Stimulated activated effector memory CD8-positive, alpha-beta T cell treated with anti-CD3 and anti-CD28 coated beads, Interleukin-12 subunit alpha, Interleukin-12 subunit beta, amount 100 ng/mL, for 72 hours (primary cell): Measurements from ENCODE around the gene RSPH6A.

Experiments
- ATAC-seq: fragments of 150-1000 bp; cut with Tn5 transposase; 2 replicates; pipeline ENCODE4 v1.10.0; 2021
- DNase-seq, 2 donors: peaks; one replicate each; pipeline ENCODE4 v3.0.0; 2021 to 2022; ENCODE audit warnings: low spot score in 2 of 2
- H3K27ac Mint-ChIP-seq: one replicate; pipeline ENCODE4 v1.8.0; 2022; ENCODE audit warnings: mild to moderate bottlenecking, mixed read lengths
- H3K36me3 Mint-ChIP-seq: one replicate; pipeline ENCODE4 v1.8.0; 2022; ENCODE audit warnings: mild to moderate bottlenecking, mixed read lengths
- H3K4me1 Mint-ChIP-seq: one replicate; pipeline ENCODE4 v1.8.0; 2022; ENCODE audit warnings: mixed read lengths
- H3K4me3 Mint-ChIP-seq: one replicate; pipeline ENCODE4 v1.8.0; 2022; ENCODE audit warnings: mild to moderate bottlenecking, mixed read lengths
- H3K9me3 Mint-ChIP-seq: one replicate; pipeline ENCODE4 v1.8.0; 2022; ENCODE audit warnings: mixed read lengths

Gene RSPH6A

DNA sequence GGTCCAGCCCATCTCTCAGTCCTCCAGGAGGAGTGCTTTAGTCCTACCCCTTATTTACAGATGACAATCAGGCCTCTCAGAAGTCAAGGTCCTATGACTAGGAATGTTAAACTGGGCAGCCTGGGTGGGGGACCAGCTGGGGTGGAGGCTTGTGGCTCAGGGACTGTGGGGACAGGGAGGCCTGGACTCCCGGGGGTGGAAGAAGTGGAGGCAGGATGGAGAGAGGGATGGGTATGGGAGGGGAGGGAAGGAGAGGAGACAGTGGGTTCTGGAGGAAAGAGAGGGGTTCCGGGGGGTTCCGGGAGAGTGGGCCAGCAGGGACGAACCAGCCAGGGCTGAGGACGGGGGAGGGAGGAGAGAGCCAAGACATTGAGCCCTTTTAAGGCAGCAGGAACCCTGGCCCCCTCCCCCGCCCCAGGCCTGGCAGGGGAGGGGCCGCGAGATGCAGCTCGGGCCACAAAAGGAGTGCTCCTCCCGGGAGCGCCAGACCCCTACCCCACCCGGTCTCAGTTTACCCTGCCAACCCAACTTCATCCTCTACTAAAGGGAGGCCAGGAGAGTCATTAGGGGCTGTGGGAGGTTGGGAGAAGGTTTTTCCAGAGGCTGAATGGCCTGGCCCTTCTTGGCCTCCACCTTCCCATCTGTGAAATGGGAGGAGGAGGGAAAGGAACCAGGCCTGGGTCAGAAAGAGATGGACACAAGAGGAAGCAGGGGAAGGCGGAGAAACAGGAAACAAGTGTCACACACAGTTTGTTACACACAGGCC lies 34.5 kb downstream of the RSPH6A start:
- Mint-ChIP-seq H3K27ac (peak overlapping the region; percentile 5), H3K9me3 (no peaks in the 10 kb centered on the region), H3K36me3 (peaks cover 19% of the 10 kb centered on the region), H3K4me3 (no peak overlapping the region), H3K4me1 (peaks cover 26% of the 10 kb centered on the region)
- DNase-seq (no peak), ATAC-seq (no peak)

GRCh38 chr19:45780146-45780447 lies 35.0 kb downstream of the RSPH6A start:
- Mint-ChIP-seq H3K9me3 (no peaks in the 10 kb centered on the region), H3K36me3 (peaks cover 21% of the 10 kb centered on the region), H3K4me3 (peak overlapping the region; percentile 79), H3K27ac (no peak overlapping the region), H3K4me1 (peaks cover 26% of the 10 kb centered on the region)
- DNase-seq = no peak
- ATAC-seq = no peak

- H3K27ac Mint-ChIP-seq = peak overlapping the region; percentile 82
Observed at GRCh38 chr19:45779231-45780145, 35.6 kb downstream of the RSPH6A start.

DNA sequence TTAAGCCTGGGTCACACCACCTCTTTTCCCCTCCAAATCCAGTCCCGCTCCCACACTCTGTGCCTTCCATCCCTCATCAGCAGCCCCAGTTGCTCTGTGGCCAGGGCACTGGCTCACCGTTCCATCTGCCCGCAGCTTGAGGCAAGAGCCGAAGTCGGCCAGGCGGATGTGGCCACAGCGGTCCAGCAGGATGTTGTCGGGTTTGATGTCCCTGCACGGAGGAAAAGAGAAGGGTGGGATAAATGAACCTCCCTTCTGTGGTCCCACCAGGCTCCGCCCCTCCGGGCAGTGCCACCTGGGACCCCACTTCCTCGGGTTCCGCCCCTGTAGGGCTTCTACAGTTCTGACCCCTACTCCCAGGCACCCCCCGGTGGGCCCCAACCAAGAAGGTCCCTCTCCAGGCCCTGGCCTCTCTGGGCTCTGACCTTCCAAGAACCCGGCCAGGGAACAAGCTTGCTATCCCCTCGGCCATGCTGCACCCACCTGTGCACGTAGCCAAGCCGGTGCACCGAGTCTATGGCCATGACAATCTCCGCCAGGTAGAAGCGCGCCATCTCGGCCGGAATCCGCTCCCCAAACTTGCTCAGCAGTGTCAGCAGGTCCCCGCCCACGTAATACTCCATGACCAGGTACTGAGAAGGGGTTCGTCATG lies 37.0 kb downstream of the RSPH6A start:
- DNase-seq = no peak
- peaks cover 26% of the 10 kb centered on the region for H3K36me3 Mint-ChIP-seq
- H3K27ac Mint-ChIP-seq = no peak overlapping the region
- H3K4me1 Mint-ChIP-seq = peaks cover 26% of the 10 kb centered on the region
- no peak for ATAC-seq
- H3K9me3 Mint-ChIP-seq = no peaks in the 10 kb centered on the region
- peak overlapping the region; percentile 79 for H3K4me3 Mint-ChIP-seq

More at GRCh38 chr19:45779231-45780145, 35.6 kb downstream of the RSPH6A start:
- Mint-ChIP-seq H3K4me3 (peak overlapping the region; percentile 79), H3K36me3 (peaks cover 26% of the 10 kb centered on the region), H3K9me3 (no peaks in the 10 kb centered on the region), H3K4me1 (peaks cover 26% of the 10 kb centered on the region)
- peak; percentile 92 for ATAC-seq
- DNase-seq = peak; percentile 84 to 97

DNA sequence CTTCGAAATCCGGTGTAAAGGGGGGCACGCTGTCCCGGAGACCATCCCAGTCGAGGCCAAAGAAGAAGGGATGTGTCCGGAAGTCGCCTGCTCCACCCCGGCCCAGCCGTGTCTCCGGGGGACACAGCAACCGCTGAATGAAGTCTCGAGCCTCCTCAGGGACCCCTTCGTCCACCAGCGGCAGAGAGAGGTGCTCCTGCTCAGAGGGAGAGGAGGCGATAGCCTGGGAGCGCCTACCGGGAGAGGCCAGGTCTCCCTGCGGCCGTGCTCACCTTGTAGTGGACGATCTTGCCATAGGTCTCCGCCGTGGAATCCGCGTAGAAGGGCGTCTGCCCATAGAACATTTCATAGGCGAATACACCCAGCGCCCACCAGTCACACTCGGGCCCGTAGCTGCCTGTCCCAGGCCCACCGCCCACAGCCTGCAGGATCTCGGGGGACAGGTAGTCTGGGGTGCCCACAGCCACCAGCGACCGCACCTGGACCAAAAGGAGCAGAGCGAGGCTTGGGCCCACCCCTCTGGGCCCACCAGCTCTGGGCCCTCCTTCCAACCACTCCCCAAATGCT lies 37.6 kb downstream of the RSPH6A start:
- ATAC-seq (no peak), DNase-seq (no peak)
- H3K4me1 Mint-ChIP-seq = peaks cover 26% of the 10 kb centered on the region
- no peak overlapping the region for H3K4me3 Mint-ChIP-seq
- no peak overlapping the region for H3K27ac Mint-ChIP-seq
- H3K36me3 Mint-ChIP-seq = peaks cover 26% of the 10 kb centered on the region
- no peaks in the 10 kb centered on the region for H3K9me3 Mint-ChIP-seq

- Mint-ChIP-seq H3K4me3 (no peak overlapping the region), H3K36me3 (peaks cover 29% of the 10 kb centered on the region), H3K9me3 (no peaks in the 10 kb centered on the region), H3K4me1 (peaks cover 28% of the 10 kb centered on the region), H3K27ac (no peak overlapping the region)
- DNase-seq = no peak
- ATAC-seq = no peak
Observed at GRCh38 chr19:45774765-45775164, 40.3 kb downstream of the RSPH6A start.

GRCh38 chr19:45773384-45773783 lies 41.7 kb downstream of the RSPH6A start:
- H3K27ac Mint-ChIP-seq = no peak overlapping the region
- DNase-seq = no peak
- H3K9me3 Mint-ChIP-seq = no peaks in the 10 kb centered on the region
- no peak overlapping the region for H3K4me3 Mint-ChIP-seq
- H3K36me3 Mint-ChIP-seq = peaks cover 27% of the 10 kb centered on the region
- H3K4me1 Mint-ChIP-seq = peaks cover 24% of the 10 kb centered on the region
- ATAC-seq = no peak

DNA sequence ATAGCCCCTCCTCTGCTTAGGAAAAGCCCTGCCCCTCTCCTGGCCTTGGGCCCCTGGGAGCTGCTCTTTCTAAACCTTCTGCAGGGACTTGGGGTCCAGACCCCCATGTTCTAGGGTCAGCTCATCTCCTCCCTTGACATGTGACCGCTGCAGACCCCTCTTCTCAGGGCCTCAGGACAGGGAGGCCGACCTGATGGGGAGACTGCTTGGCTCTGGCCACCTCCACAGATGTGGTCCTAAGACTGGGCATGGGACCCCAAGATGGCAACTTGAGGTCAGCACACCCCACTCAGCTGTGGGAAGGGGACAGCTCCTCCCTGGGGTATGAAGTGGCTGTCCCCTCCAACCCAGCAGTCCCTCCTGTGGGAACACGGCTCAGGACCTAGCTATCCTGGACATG lies 42.2 kb downstream of the RSPH6A start:
- Mint-ChIP-seq H3K36me3 (peaks cover 27% of the 10 kb centered on the region), H3K9me3 (no peaks in the 10 kb centered on the region), H3K27ac (no peak overlapping the region), H3K4me1 (peaks cover 23% of the 10 kb centered on the region), H3K4me3 (no peak overlapping the region)
- ATAC-seq (no peak), DNase-seq (no peak)

DNA sequence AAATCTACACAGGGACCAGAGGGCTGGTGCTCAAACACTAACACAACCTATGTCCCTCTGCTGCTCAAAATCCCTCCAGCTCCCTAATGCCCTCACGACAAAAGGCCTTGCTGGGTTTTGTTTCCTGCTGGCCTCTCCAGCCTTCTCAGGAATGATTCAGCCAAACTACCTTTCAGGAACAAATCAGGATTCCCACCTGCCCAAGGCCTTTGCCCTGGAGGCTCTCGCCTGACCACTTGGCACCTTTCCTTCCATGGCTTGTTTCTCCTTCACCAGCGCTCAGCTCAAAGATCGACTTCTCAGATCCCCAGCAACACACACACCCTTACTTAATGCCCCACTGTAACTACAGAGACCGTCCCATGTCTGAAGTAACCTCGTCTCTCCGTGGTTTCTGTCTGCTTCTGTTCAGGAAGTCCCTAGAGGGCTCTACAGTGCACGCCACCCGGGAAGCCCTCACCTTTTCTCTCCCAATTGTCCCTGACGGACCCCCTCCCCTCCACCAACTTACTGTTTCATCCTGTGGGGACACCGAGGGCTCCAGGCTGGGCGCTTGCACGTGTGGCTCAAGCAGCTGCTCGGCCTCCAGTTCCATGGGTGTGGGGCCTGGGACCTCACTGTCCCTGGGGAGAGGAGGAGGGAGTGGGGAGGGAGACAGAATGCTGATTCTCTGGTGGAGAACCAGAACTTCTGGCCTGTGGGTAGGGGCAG lies 42.8 kb downstream of the RSPH6A start:
- Mint-ChIP-seq H3K27ac (no peak overlapping the region), H3K36me3 (peaks cover 27% of the 10 kb centered on the region), H3K4me3 (no peak overlapping the region)

DNA sequence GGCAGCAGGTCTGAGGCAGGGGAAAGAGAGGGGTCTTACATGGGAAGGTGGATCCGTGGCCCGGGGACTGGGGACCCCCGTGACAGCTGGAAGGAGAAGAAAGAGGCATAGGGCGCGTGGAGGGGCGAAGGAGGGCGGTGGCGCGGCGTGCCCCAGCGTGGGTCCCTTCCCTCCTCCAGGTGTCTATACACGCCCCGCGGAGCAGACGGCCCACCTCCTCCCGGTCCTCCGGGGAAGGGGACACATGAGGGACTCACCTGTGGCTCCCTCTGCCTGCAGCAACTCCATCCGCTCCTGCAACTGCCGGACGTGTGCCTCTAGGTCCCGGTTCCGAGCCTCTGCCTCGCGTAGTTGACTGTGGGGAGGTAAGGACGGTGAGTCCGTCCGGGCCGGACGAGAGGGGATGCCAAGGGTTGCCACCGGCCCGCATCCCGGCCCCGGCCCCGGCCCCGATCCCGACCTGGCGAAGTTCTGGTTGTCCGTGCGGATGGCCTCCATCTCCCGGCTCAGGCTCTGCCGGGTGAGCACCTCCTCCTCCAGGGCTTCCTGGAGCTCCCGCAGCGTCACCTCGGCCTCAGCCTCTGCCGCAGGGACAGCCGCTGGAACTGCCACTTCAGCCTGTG lies 43.7 kb downstream of the RSPH6A start:
- Mint-ChIP-seq H3K36me3 (peaks cover 19% of the 10 kb centered on the region), H3K4me3 (peak overlapping the region; percentile 90), H3K4me1 (peaks cover 23% of the 10 kb centered on the region), H3K27ac (no peak overlapping the region), H3K9me3 (no peaks in the 10 kb centered on the region)
- ATAC-seq (no peak), DNase-seq (no peak)

More for the DNA sequence above, 42.8 kb downstream of the RSPH6A start:
- DNase-seq (no peak), ATAC-seq (no peak)
- peaks cover 23% of the 10 kb centered on the region for H3K4me1 Mint-ChIP-seq
- no peaks in the 10 kb centered on the region for H3K9me3 Mint-ChIP-seq

DNA sequence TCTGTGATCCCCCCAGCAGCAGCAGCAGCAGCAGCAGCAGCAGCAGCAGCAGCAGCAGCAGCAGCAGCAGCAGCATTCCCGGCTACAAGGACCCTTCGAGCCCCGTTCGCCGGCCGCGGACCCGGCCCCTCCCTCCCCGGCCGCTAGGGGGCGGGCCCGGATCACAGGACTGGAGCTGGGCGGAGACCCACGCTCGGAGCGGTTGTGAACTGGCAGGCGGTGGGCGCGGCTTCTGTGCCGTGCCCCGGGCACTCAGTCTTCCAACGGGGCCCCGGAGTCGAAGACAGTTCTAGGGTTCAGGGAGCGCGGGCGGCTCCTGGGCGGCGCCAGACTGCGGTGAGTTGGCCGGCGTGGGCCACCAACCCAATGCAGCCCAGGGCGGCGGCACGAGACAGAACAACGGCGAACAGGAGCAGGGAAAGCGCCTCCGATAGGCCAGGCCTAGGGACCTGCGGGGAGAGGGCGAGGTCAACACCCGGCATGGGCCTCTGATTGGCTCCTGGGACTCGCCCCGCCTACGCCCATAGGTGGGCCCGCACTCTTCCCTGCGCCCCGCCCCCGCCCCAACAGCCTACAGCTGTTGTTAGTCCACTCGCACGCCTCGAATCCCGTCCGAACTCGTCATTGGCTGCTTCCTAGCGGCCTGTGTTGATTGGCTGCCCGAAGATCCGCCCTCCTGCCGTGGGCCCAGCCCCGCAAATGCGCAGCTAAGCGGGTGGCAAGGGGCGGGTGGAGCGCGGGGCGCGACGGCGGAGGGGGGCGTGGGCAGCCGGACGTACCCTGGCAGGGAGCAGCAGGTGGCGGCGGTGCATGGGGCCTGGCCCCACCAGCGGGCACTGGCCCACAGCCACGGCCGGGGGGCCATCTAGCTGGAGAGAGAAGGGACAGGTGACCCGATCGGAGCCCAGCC lies 44.7 kb downstream of the RSPH6A start:
- H3K4me1 Mint-ChIP-seq = peaks cover 23% of the 10 kb centered on the region
- H3K36me3 Mint-ChIP-seq = peaks cover 19% of the 10 kb centered on the region
- ATAC-seq (peak; percentile 79), DNase-seq (peak; percentile 93 to 95)
- H3K4me3 Mint-ChIP-seq = peak overlapping the region; percentile 90
- no peaks in the 10 kb centered on the region for H3K9me3 Mint-ChIP-seq
- no peak overlapping the region for H3K27ac Mint-ChIP-seq

DNA sequence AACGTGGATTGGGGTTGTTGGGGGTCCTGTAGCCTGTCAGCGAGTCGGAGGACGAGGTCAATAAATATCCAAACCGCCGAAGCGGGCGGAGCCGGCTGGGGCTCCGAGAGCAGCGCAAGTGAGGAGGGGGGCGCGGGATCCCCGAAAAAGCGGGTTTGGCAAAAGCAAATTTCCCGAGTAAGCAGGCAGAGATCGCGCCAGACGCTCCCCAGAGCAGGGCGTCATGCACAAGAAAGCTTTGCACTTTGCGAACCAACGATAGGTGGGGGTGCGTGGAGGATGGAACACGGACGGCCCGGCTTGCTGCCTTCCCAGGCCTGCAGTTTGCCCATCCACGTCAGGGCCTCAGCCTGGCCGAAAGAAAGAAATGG lies 45.3 kb downstream of the RSPH6A start:
- ATAC-seq (peak; percentile 63), DNase-seq (no peak)
- H3K4me1 Mint-ChIP-seq = peaks cover 23% of the 10 kb centered on the region
- peaks cover 14% of the 10 kb centered on the region for H3K36me3 Mint-ChIP-seq
- H3K4me3 Mint-ChIP-seq = peak overlapping the region; percentile 90
- peak overlapping the region; percentile 85 for H3K27ac Mint-ChIP-seq
- no peaks in the 10 kb centered on the region for H3K9me3 Mint-ChIP-seq

DNA sequence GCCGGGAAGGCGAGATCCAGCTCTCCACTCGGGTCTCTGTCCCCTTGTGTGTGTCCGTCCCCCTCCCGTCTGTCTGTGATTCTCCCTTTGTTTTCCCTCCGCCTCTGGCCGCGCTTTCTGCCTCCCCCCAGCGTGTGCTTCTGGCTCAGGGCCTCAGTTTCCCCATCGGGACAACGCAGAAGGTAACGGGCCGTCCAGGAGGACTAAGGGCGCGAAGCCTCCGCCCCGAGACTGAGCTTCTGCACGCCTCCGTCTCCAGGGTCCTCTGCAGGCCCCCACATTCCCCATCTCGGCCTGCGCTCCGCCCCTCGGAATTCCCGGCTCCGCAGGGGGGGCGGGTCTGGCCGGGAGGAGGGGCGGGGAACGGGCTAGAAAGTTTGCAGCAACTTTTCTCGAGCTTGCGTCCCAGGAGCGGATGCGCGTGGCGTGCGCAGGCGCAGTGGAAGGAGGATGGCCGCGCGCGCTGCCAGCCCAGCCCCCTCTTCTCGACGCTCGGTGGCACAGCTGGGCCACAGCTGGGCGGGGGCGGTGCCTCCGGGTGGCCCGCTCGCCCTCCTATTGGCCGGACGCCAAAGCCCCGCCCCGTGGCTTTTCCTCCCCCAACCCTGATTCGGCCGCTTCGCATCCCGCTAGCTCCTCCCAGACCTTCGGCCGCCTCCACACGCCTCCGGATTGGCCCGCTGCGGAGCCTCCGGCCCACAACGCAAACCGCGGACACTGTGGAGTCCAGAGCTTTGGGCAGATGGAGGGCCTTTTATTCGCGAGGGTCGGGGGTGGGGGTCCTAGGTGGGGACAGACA lies 45.9 kb downstream of the RSPH6A start, which contains the start of gene SIX5:
SIX5 (minus strand) TSS at position 269 of the 799 bp plus-strand sequence. CDS start 408 bp downstream, outside the sequence.
- Mint-ChIP-seq H3K27ac (peak within 1 kb of the TSS; percentile 85), H3K4me1 (peaks cover 23% of the 10 kb centered on the region), H3K9me3 (no peaks in the 10 kb centered on the region), H3K36me3 (peaks cover 12% of the 10 kb centered on the region), H3K4me3 (peak within 1 kb of the TSS; percentile 90)
- DNase-seq = peak; percentile 97 to 99
- peak; percentile 74 for ATAC-seq
